ENCODE measurements around the gene MBP. TPM values are rescaled to one million over a fixed set of nuclear protein-coding genes. Genes with fewer than 3 reads are reported as not detected.
"Not testable (repeated sequence)": the region's sequence is repeated elsewhere in the genome, so short reads cannot be mapped to it uniquely, and the experiment has no call there.

Gene MBP
- total RNA-seq, 1 experiment from 2014 or later = 15.6 TPM

DNA sequence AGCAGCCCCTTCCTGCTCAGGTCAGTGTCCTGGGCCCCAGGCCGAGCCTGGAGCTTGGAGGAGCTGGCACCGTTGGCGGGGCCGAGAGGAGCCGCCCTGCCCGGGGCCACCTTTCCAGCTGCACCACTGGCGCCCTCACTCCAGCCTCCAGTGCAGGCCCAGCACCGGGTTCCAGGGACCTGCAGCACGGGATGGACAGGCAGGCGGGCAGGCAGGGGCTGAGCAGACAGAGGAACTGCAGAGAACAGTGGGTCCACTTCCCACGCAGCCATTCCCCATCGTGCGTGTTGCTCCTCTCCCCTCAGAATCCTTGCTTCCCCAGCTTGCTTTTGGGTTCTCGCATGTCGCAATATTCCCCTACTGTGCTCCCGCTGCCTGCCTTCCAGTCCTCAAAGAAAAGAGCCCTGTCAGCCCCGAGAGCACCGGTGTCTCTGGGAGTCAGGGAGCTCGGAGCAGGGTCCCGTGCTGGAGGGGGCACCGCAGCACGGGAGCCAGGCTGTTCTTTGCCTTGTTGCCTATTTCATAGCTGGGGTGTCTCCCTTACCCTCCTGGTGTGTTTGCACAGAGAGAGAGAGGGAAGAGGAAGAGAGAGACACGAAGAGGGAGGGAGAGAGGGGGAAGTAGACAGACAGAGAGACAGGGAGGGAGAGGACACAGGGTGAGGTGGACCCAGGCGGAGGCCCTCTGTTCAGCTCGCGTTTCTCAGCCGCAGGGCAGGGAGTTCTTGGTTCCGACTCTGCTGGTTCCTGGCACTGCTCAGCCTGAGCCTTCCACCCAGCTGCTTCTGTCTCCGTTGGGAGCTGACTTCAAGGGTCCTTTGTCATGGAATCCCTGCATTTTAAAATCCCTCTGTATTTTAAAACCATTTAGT, 126.0 kb downstream of the MBP start:
- DNase-seq (ENCODE audit: low read depth) = no peak

DNA sequence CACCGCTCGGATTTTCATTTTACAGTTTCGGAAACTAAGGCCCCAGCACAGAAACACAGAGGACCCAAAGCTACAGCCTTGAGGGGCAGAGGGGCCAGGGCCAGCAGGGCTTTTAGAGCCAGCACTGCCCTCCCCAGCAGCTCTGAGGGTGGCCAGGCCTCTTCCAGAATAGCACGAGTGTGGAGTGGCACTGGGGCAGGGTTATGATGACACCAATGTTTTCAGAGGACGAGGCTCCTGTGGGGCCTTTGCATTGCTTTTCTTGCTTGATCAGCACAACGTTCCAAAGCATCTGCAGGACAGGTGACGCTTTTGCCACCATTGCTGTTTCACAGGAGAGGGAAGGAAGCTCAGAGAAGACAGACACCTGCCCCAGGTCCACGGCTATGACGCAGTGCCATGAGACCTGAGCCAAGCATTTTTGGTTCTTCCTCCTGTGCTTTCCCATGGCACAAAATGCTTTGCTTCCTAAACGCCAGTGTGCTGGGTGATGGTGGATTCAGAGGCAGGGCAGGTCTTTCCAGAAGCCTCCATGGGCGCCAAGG, 126.9 kb downstream of the MBP start:
- DNase-seq (ENCODE audit: low read depth) = no peak

DNA sequence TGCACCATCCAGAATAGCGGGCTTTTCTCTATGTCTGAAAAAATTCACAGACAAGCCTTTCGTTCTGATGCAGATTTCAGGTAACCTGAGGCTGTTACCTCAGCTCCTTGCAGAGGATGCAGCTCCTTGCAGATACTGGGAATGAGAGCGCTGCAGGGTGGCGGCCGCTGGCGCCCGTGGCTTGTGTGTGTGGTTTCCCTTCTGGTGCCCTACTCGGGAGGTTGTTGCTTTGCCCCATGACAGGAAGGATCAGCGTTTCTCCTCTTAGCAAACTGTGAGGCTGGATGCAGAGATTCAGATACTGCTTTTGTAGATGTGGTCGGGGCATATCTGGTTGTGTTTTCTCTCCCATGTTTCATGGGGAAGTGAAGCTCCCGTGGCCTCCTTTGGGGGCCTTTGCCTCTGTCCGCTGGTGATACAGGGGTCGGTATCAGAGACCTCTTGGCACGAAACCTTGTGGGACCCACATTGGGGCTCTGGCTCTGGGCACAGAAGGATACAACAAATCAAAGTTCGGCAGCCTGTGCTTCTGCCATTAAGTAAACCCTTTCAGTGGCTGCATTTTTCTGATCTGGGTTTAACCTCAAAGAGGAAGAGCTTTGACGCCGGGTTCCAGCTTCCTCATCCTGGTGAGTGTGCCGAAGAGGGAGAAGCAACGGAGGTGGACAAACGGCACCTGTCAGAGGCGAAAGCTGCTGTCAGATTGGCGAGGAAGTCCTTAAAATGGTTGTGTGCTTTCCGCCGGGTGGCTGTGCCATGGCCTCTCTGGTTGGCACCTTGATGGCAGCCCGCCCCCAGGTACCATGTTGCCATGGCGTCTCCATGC, 127.8 kb downstream of the MBP start:
- DNase-seq (ENCODE audit: low read depth) = no peak

DNA sequence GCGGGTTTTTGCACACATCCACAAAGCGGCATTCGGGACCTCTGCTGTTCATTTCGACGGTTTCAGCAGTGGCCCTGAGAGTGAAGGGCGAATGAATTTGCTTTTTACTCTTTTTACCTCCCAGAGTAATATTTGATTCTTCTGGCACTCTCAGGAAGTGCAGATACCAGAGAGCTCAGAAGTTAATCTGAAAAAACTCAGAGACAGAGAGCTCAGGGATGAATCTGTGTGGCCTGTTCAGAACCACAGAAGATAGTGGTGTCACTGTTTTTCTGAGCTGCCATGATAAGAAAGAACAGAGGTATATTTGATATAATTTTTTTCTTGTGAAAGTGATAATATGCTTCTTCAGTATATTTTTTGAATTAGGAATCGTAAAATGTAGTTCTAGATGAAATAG, 129.3 kb downstream of the MBP start:
- DNase-seq (ENCODE audit: low read depth) = no peak

DNA sequence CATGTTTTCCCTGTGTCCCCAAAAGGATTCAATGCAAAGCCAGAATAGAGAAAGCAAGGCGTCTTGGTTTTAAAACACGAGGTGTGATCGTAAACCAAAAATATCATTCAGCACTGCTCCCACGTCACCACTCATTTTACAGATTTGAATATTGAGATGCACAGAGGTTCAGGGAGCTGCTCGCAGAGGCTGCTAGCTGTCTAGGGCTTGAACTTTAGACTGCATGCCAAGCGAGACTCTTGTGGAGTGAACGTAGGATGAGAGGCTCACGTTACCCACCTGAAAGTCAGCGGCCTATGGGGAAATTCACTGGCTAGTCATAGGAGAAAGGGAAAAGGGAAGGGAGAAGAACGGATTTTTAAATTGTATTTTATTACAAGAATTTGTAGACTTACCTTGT, 130.1 kb downstream of the MBP start:
- DNase-seq (ENCODE audit: low read depth) = no peak

DNA sequence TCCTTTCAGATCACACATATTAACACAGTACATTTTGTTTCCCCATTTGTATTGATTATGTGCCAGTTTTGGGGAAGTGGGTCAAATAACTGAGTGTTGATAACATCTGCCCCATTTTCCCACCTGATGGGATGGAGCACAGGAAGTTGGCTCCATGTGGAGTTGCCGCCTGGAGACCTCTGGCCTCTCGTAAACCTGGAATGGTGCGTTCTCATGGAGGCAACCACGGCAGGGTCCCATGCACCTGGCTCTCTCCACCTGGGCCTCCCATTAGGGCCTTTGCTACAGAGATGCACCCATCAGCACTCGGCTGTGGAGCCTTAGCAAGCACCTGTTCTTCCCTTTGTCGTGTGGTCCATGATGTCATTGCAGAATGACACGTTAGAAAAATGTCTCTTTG, 130.6 kb downstream of the MBP start:
- no peak for DNase-seq (ENCODE audit: low read depth)

DNA sequence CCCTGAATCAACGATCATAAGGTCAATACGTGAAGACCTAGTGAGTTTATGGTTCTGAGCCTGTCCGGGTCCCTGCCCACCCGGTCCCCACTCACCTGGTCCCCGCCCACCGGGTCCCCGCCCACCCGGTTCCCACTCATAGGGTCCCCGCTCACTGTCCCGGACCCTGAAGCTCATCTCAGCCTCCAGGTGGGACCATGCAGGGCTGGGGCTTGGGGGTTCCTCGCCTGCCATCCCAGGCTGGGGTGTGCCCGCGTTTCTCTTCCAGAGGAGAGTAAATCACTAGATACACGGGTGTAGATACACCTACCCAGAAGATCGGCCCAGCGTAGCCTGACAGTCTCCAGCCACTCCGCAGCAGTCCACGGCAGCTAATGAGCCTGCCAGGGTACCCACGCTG, 131.5 kb downstream of the MBP start:
- DNase-seq (ENCODE audit: low read depth) = no peak

DNA sequence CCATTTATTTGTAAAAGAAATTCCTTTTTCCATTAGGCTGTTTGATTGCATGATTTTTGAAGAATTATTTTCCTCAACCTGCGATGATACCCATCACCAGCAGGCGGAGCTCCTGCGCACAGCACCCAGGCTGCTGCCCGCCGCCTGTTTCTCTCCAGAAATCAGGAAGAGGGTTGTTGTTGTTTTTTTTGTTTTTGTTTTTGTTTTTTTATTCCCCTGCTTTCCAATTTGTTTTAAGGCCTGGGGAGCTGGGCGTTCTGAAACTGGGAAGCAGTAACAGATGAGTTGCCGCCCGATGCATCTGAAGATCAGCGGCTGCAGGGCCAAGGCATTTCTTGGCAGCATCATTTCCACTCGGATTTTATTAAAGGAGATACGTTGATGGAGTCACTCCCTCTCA, 132.1 kb downstream of the MBP start:
- peak; percentile 31 for DNase-seq (ENCODE audit: low read depth)

DNA sequence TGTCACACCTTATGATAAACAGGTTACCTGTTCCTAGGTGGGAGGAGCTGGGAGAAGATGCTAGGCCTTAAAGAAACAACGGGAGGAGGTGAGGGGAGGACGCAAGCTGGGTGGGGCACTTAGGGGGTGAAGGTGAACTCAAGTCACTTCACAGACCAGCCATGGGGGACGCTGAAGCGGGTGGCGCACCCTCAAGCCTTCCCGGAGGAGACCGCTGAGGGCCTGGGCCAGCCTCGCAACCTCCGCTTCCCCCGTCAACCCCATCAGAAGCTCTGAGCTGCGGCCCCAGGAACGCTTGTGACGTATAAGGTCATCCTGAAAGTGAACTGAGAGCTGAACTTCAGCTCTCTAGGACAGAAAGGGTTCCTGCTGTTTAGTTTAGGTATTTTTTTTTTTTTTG, 133.5 kb downstream of the MBP start:
- DNase-seq (ENCODE audit: low read depth) = no peak

DNA sequence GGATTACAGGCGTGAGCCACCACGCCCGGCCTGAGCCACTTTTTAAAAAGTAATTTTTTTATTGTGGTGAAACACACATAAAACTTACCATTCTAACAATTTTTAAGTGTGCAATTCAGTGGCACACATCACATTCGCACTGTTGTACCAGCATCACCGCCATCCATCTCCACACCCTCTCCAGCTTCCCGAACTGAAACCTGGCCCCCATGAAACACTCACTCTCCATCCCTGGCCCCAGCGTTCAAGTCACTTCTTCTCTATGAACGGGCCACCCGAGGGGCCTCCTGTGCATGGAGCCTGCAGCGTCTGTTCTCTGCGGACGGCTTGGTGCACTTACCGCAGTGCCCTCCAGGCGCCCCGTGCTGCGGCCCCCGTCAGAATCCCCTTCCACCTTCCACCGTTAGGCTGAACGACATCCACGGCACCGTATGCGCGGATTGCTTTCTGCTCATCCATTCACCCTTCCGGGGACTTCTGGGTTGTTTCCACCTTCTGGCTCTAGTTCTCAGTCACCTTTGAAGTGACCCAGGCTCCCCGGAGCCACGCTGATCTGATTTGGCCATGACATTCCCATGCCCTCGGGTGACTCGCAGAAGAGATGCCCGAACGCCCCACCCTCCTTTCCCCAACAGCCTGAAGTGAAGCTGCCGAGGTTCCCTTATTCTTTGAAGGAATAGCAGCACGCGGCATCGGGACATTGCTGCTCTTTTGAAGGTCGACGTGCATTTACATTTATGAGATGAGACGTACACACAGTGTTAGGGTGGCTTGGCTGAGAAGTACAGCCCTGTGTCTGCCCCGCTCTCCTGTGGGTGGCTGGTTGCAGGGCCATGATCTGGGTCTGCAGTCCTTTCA, 134.4 kb downstream of the MBP start:
- DNase-seq (ENCODE audit: low read depth) = no peak

DNA sequence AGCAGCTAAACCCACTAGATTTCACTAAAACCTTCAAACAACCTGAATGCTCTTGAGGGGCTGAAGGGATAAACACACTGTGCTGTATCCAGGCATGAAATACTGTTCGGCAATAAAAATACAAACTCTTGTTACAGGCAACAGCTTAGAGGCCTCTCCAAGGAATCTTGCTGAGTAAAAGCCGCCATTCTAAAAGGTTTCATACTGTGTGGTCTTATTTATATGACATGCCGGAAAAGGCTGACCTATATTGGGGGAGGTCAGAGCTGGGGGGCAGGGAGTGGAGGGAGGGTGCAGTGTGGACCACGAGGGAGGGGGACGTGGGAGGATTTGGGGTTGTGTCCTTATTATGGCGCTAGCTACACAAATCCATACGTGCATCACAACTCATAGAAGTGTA, 136.2 kb downstream of the MBP start:
- no peak for DNase-seq (ENCODE audit: low read depth)

DNA sequence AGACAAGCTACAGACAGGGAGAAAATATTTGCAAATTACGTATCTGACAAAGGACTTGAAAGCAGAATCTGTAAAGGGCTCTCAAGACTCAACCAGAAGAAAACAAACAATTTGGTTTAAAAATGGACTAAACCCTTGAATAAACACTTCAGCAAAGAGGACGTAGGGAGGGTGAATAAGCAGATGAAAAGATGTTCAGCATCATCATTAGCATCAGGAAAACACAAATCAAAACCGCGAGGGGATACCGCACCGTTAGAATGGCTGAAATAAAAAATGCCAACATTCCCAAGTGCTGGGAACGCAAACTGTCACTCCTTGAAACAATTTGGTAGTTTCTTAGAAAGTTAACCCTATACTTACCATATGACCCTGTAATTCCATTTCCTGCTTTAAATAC, 136.7 kb downstream of the MBP start:
- no peak for DNase-seq (ENCODE audit: low read depth)

DNA sequence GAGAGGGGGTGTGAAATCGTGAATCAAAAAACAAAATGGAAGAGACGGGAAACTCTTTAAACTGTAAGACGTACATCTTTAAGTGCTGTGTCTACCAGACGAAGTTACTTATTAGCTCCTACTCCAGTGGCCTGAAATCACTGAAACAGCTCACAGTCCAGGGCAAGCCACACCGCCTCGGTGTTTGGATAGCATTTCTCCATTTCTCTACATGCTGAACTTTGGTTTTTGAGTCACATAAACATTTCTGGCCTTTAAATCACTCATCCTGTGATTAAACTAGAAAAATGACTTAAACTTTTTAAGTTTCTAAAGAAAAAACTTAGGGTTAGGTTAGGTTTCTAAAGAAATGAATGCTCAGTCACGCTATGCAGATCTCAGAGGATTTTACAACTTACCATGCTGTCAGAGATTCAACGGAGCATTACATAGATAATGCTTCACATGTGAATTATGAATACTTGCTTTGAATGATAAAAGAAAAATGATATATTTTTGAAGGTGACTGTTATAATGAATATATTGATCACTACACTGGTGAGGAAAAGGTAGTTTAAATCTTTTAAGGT, 138.4 kb downstream of the MBP start:
- no peak for DNase-seq (ENCODE audit: low read depth)

DNA sequence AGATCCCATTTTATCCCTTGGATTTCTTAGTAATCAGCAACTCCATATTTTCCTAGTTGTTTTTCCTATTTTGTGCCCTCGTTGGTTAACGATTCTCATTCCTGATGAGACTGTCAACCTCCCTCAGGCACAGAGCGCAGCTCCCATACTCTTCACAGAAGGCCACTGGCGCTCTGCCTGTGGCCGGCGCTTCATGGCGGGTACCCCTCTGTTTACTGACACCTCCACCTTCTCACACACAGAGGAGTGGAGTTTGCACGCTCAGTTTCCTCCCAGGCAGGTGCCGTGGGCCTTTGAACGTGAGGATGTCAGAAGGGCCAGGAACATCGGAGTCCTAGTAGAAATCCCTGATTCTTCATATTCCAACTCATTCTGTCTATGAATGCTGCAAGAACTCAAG, 139.0 kb downstream of the MBP start:
- DNase-seq (ENCODE audit: low read depth) = no peak

DNA sequence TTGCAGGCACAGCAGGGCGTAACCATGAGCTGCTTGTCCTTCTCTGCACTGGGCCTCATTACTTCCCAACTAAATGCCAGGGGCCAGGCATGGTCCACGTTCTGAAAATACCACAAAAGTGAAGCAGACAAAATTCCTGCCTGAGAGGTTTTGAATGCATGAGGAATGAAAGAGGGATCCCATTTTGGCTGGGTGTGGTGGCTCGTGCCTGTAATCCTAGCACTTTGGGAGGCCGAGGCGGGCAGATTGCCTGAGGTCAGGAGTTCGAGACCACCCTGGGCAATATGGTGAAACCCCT, 139.5 kb downstream of the MBP start:
- no peak for DNase-seq (ENCODE audit: low read depth)

DNA sequence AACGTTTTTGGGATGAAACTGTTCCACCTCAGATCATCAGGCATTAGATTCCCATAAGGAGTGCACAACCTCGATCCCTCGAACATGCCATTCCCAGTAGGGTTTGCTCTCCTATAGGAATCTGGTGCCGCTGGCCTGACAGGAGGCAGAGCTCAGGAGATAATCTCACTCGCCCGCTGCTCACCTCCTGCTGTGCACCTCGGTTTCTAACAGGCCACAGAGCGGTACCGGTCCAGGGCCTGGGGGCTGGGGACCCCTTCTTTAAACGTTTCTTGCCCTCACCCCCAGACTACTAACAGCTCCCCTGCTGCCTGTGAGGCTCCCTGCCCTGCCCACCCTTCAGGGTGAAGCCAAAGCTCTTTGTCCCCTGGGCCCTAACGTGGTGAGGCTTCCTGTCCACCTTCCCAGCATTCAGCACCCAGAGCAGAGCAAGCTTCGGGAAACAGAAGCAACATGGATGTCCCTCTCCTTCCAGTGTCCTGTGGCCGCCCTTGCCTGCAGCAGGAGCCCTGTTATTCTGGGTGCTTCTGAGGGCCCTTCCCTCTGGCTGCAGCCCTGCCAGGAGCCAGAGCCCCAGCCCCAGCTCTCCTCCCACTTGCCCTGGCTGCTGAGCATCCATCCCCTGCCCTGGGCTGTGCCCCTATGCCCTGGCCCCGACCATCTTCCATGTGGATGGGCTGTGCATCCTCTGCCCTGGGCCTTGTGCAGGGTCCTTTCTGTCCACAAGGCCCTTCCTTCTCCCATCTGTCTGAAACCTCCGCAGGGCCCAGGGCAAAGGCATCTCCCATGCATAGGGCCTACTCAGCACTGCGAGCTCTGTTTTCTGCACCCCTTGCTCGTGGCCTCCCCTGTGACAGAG, 140.1 kb downstream of the MBP start:
- DNase-seq (ENCODE audit: low read depth) = no peak

DNA sequence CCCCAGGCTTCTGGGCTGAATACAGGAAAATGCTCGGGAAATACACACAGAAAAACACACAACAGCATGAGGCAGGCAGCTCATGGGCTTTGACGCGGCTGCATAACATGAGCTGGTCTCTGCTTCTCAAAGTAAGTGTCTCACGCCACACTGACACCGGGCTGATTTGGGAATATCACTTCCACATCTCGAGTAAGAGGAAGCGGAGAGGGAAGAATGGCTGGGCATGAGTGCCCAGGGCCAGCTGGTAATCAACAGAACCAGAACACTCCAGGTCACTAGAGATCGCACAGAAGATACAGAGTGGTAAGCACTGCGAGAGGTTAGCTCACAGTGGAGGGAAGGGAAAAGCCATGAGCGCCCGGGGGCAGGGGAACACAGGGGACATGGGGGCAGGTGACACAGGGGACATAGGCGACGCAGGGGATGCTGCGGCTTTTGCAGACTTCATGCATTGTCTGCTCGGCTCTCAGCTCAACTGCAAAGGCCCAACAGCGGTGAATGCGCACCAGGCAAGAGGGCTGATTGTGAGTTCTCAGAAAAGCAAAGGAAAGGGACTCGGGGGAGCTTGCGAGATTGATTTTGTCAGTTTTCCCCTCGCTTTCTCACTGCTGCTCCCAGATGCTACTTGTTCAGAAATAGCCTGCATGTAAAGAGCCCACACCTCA, 141.4 kb downstream of the MBP start:
- DNase-seq (ENCODE audit: low read depth) = no peak

DNA sequence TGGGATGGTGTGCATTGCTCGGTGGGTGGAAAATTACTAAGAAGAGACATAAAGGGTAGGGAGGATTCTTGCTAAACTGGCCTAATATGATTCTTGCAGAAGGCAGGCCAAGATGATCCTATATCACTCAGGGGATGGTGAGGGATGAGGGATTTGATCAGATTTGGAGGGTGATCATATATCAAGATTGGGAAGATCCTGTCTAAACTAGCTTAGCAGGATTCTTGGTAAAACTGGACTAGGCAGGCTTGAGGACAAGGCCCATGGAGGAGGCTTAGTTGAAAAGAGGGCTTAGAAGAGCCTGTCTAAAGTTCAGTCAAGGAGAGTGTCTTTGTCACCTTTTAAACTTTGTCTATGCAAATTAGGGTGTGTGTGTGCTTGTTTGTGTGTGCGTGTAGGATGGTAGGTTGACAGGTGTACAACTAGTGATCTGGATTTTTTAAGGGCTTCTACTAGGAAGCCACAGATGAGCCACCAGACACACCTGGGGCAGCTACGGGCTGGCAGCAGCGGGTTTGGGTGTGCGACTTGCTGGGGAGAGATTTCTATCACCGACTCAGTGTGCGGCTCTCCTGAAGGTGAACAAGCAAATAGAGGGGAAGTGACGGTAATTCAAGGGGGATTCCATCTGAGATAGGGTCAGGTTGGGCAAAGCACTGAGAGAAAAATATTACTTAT, 142.1 kb downstream of the MBP start:
- not testable (repeated sequence) for DNase-seq (ENCODE audit: low read depth)

DNA sequence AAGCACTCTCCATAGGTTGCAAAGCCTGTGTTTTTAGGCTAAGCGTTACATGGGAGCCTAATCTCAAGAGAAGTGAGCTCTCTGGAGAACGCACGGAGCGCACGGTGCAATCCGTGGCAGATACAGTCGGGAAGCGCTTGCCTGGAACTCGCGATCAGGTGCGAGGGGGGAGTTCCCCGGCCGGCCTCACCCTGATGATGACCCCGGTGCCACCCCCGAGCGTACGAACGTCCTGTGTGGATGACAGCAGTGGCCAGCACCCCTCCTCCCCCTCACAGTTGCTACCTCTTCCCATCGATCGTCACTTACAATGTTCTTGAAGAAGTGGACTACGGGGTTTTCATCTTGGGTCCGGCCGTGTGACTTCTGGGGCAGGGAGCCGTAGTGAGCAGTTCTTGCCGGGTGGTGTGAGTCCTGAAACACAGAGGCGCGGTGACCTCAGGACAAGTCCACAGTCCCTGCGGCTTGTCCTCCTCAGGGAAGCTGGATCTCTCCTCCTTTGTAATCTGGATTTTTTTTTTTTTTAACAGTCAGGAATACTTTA, 142.9 kb downstream of the MBP start:
- no peak for DNase-seq (ENCODE audit: low read depth)
